HL-60 (cell line): Measurements from ENCODE around the gene SUSD2.

Experiments used
- POLR2AphosphoS5 ChIP-seq: IDR thresholded peaks from 2 replicates; pipeline ENCODE4 v1.6.1; 2012; ENCODE audit warnings: low read depth
- TF ChIP-seq, protein P1 (sequence below): IDR thresholded peaks from one replicate; pipeline ENCODE4 v1.5.1; 2011; ENCODE audit warnings: low read length, control low read depth, inconsistent platforms; ENCODE audit not compliant: insufficient read depth

DNA sequence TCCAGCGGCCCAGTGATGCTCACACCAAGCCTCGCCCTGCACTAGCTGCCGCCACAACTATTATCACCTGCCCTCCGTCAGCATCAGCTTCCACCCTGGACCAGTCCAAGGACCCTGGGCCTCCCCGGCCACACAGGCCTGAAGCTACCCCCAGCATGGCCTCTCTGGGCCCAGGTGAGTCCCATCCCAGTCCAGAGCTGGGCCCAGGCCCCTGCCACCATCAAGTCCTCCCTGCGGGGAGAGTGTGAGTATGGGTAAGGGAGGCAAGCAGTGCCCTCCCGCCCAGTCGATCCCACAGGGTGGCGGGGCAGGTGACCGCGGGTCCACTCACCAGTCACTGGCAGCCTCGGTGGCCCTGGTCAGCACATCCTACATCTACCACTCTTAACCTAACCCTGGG lies 9.5 kb upstream of the SUSD2 start:
- TF ChIP-seq, protein P1, sequence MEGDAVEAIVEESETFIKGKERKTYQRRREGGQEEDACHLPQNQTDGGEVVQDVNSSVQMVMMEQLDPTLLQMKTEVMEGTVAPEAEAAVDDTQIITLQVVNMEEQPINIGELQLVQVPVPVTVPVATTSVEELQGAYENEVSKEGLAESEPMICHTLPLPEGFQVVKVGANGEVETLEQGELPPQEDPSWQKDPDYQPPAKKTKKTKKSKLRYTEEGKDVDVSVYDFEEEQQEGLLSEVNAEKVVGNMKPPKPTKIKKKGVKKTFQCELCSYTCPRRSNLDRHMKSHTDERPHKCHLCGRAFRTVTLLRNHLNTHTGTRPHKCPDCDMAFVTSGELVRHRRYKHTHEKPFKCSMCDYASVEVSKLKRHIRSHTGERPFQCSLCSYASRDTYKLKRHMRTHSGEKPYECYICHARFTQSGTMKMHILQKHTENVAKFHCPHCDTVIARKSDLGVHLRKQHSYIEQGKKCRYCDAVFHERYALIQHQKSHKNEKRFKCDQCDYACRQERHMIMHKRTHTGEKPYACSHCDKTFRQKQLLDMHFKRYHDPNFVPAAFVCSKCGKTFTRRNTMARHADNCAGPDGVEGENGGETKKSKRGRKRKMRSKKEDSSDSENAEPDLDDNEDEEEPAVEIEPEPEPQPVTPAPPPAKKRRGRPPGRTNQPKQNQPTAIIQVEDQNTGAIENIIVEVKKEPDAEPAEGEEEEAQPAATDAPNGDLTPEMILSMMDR, result no peak
- no peak for TF ChIP-seq POLR2AphosphoS5
